Pancreas (tissue), 10 donors: ENCODE measurements around the gene CCDC188. TPM values are rescaled to one million over a fixed set of nuclear protein-coding genes. Genes with fewer than 3 reads are reported as not detected.

Experiments used
- ATAC-seq, 4 donors: fragments of 200-7000 bp; cut with Tn5 transposase; one replicate each; pipeline versions ENCODE4 v1.8.0 to v1.9.1; 2020; ENCODE audit warnings: mild to moderate bottlenecking in 4 of 4, moderate library complexity in 4 of 4
- DNase-seq, 6 donors: peaks; one replicate each; pipeline ENCODE4 v3.0.0-alpha.2; 2020
- FAIRE-seq: peaks from 2 replicates; lab custom pipeline; 2012; peaks lifted over from hg19 to GRCh38; lab: Jason Lieb, UNC
- H3K27ac ChIP-seq, 4 donors: fragments of 200-600 bp; sonication (generic); 1 replicate in 3 of 4; 2 replicates in 1 of 4; pipeline versions ENCODE4 v1.5.0 to v1.8.0; 2020
- H3K27me3 ChIP-seq, 4 donors: fragments of 200-600 bp; one replicate each; pipeline ENCODE4 v1.8.0; 2021
- H3K36me3 ChIP-seq, 3 donors: fragments of 200-600 bp; sonication (generic) in 1 of 3; one replicate each; pipeline versions ENCODE4 v1.5.0 to v1.8.0; 2020 to 2021
- H3K4me1 ChIP-seq, 3 donors: fragments of 200-600 bp; one replicate each; pipeline ENCODE4 v1.8.0; 2021
- H3K4me3 ChIP-seq, 4 donors: fragments of 200-600 bp; sonication (generic) in 2 of 4; one replicate each; pipeline versions ENCODE4 v1.5.0 to v1.8.0; 2020 to 2021
- H3K9me3 ChIP-seq, 4 donors: fragments of 200-600 bp; one replicate each; pipeline ENCODE4 v1.8.0; 2021
- WGBS, 2 donors: extraction: QIAGEN DNeasy Blood & Tissue Kit; methylation state at CpG; one replicate each; pipeline ENCODE4 v1.1.7; 2013; 5-methylcytosine and 5-hydroxymethylcytosine counted together
- intact Hi-C, 3 donors: fragments of 100-400 bp; cut with DNase I; formaldehyde crosslinking; loops; one replicate each; pipeline versions ENCODE4 v1.11.1 to v1.14.2; 2022
- polyA plus RNA-seq, 2 donors: library from polyadenylated mRNA; stranded (reverse); fragments of 200-250 nt; gene quantifications; one replicate each; pipeline ENCODE4 v1.2.3, GENCODE V29; 2013
- total RNA-seq, 6 donors: library from RNA; stranded (reverse); fragmentation: NEBNext Ultra II Directional in 4 of 6; extraction: Animal tissue kit (Norgen Biotek cat#: 25700) in 4 of 6; gene quantifications; one replicate each; pipeline versions ENCODE4 v1.2.1 to v1.2.4, GENCODE V29; 2021 to 2023
- TF ChIP-seq, protein P1 (sequence below), 4 donors: fragments of 200-600 bp; sonication (generic) in 3 of 4; IDR thresholded peaks; one replicate each; pipeline versions ENCODE4 v1.5.0 to v1.8.0; 2021; ENCODE audit warnings: antibody characterized with exemption in 4 of 4
- donor health status: healthy with polysubstance abuse.
- donor health status: DM: no; HTN: no; CAD: no; lungs with moderate emphysema.
- donor health status: DM: no; HTN: no; CAD: no.
- donor health status: control.
- donor health status: control.
- donor health status: Bipolar disorder and iron deficiency.
- donor health status: DM: yes; HTN: yes; CAD: no.
- donor health status: DM: no; HTN: no; CAD: no.
- donor health status: DM: no; HTN: no; CAD: no.
- donor health status: DM: yes; HTN: yes; CAD: no.

Gene CCDC188
- total and polyA plus RNA-seq, 8 donors = 0.31 to 7.1 (median 0.44) TPM; not detected in 1

DNA sequence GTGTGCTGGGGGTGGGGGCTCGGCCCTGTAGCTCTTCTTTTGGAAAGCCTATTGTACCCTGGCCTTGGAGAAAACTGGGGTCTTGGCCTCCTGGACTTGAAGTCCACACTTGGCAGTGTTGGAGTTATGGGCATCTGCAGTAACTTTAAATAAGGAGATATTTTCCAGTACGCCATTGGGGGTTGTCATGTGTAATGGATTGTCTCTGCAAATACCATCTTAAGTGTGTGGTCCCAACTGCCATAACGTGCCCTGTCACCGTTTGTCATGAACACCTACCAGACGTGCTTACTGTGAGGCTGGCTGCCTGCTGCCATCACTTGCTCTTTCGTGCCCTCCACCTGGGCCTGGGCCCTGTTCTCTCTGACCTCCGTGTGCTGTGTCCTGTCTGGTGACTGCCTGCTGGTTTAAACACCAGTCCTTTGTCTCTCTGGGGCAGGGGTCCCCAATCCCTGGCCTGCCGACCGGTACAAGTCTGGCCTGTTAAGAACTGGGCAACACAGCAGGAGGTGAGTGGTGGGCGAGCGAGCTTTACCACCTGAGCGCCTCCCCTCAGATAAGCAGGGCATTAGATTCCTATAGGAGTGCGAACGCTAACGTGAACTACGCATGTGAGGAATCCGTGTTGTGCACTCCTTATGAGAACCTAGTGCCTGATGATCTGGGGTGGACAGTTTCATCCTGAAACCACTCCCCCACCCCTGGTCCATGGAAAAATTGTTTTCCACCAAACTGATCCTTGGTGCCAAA is 22.8 kb downstream of the CCDC188 start:
- intact Hi-C loops = loop anchor here in 2 of 3 donors (10.0 kb wide), 1 partner anchor 153 kb away; no protein-coding TSS in a partner anchor
- no peak for FAIRE-seq

DNA sequence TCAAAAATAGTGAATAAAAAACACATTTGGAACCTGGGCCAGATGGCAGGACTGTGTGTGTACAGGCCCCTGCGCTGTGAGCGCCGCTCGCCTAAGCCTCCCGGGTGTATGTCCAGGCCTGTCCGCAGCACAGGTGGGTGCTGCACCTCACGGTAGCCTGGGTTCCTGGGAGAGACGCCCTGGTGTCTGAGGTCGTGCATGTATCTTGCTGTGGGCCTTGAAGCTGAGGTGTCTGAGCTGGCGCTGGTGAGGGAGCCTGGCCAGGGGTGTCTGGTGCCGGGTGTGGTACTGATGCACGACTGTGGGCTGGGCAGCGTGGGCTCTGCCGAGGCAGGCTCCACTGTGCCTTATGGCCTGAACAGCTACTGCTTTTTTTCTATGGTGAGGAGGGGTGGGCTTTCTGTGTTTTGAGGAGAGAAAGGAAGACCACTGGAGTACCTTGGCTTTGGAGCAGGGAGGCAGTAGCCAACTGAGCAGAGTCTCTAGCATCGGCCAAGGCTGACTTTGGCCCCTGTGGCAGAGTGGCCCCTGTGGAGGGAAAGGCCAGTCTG is 23.5 kb downstream of the CCDC188 start:
- Histone ChIP-seq H3K4me1 (peaks cover 0 to under 1% (median 0%) of the 10 kb centered on the region in 3 donors), H3K36me3 (peaks cover 0 to 10% (median 0%) of the 10 kb centered on the region in 3 donors), H3K9me3 (no peaks in the 10 kb centered on the region), H3K4me3 (no peak overlapping the region), H3K27me3 (no peaks in the 10 kb centered on the region), H3K27ac (no peak overlapping the region)
- DNase-seq (no peak), FAIRE-seq (no peak), ATAC-seq (no peak)
- intact Hi-C loops = loop anchor here in 2 of 3 donors (10.0 kb wide), 1 partner anchor 153 kb away; no protein-coding TSS in a partner anchor
- 88 to 91% methylated on average over 15 of the region's 15 CpGs for WGBS, 2 donors
- TF ChIP-seq, protein P1, sequence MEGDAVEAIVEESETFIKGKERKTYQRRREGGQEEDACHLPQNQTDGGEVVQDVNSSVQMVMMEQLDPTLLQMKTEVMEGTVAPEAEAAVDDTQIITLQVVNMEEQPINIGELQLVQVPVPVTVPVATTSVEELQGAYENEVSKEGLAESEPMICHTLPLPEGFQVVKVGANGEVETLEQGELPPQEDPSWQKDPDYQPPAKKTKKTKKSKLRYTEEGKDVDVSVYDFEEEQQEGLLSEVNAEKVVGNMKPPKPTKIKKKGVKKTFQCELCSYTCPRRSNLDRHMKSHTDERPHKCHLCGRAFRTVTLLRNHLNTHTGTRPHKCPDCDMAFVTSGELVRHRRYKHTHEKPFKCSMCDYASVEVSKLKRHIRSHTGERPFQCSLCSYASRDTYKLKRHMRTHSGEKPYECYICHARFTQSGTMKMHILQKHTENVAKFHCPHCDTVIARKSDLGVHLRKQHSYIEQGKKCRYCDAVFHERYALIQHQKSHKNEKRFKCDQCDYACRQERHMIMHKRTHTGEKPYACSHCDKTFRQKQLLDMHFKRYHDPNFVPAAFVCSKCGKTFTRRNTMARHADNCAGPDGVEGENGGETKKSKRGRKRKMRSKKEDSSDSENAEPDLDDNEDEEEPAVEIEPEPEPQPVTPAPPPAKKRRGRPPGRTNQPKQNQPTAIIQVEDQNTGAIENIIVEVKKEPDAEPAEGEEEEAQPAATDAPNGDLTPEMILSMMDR (IDR thresholded peaks at IDR 0.05) = no peak

More for the DNA sequence above, 22.8 kb downstream of the CCDC188 start:
- TF ChIP-seq, protein P1 (IDR thresholded peaks at IDR 0.05) = no peak
- WGBS, 2 donors = 78 to 84% methylated on average over 16 to 17 of the region's 17 CpGs
- Histone ChIP-seq H3K27ac (no peak overlapping the region), H3K4me3 (no peak overlapping the region), H3K27me3 (no peaks in the 10 kb centered on the region), H3K9me3 (no peaks in the 10 kb centered on the region), H3K4me1 (peaks cover 0 to 6% (median 6%) of the 10 kb centered on the region in 3 donors), H3K36me3 (peaks cover 0 to 10% (median 0%) of the 10 kb centered on the region in 3 donors)
- ATAC-seq (no peak), DNase-seq (no peak)

DNA sequence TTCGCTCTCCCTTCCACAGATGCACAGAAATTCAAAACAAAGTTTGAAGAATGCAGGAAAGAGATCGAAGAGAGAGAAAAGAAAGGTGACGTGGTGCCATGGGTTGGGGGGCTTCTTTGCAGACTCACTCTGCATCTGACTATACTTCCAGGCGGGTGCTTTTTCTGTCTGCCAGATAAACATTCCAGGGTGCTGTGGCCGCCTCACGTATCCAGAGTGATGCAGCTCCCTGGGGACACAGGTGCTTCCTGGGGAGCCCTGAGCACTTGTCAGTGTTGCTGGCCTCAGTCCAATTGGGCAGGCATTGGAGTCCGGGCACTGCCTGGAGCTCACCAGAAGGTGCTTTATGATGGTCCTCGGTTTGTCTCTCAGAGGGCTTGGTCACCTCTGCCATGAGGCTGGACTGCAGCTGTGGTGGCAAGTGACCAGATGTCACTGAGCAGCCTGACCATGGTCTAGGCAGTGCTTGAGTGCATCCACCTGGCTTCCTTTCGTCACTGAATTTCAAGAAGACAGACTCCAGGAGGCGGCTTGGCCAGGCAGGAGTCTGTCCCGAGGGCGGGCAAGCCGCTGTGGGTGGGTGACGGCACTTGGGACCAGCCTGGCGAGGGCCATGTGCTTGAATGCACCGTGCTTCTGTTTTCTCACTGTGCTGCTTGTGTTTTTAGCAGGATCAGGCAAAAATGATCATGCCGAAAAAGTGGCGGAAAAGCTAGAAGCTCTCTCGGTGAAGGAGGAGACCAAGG is 24.4 kb downstream of the CCDC188 start:
- TF ChIP-seq, protein P1 (IDR thresholded peaks at IDR 0.05) = no peak
- peak in 1 of 6 donors; percentile 32 for DNase-seq
- intact Hi-C loops = loop anchor here in 2 of 3 donors (10.0 kb wide), 1 partner anchor 152 kb away; no protein-coding TSS in a partner anchor
- H3K4me1 ChIP-seq = no peaks in the 10 kb centered on the region
- H3K9me3 ChIP-seq = no peaks in the 10 kb centered on the region
- WGBS, 2 donors = 87 to 89% methylated on average over 19 of the region's 19 CpGs
- FAIRE-seq = no peak
- H3K4me3 ChIP-seq = no peak overlapping the region
- H3K27ac ChIP-seq = no peak overlapping the region
- H3K36me3 ChIP-seq = peaks cover 0 to 10% (median 0%) of the 10 kb centered on the region in 3 donors
- H3K27me3 ChIP-seq = no peaks in the 10 kb centered on the region
- ATAC-seq = no peak

DNA sequence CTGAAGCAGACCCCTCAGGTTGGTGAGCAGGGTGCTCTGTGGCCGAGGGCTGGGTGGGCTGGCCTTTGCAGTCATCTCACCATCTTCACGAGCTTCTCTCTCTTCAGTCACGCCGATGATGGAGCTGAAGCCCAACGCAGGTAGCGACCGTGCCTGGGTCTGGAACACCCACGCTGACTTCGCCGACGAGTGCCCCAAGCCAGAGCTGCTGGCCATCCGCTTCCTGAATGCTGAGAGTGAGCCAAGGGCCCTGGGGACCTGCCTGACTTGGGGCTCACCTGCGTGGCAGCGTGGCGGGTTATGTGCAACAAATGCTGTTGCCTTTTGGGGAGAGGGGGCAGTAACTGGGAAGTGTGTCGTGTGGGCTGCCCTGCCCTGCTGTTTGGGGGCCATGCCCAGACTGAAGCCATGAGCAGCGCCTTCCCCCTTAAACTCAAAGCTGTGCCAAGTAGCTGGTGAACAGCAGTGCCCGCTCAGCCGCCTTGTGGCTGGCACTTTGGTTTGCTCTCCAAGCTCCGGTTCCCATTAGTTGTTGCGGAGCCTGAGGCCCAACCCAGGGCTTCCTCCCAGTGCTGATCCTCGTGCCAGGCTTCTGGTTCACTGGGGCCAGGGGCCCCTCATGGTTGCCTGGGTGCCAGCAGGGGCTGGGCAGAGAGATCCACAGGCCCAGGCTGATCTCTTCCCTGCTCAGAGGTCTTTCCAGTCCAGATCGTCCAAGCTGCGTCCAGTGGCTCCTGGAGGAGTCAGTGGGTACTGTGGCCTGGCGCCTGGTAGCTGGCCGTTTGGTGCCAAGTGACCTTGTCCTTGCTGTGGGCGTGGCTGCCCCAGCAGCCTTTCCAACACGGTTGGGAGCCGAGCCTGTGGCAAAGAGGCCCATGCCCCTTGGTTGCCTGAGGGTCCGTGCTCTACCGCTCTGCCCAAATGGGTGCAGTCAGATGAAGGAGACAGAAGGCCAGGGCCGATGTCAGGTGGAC is 25.4 kb downstream of the CCDC188 start:
- FAIRE-seq (no peak), ATAC-seq (peak in 1 of 4 donors; percentile 28), DNase-seq (peak in 1 of 6 donors; percentile 68)
- Histone ChIP-seq H3K4me1 (no peaks in the 10 kb centered on the region), H3K4me3 (no peak overlapping the region), H3K27ac (no peak overlapping the region), H3K36me3 (peaks cover 0 to 10% (median 0%) of the 10 kb centered on the region in 3 donors), H3K27me3 (no peaks in the 10 kb centered on the region), H3K9me3 (no peaks in the 10 kb centered on the region)
- 80 to 82% methylated on average over 32 of the region's 32 CpGs for WGBS, 2 donors
- TF ChIP-seq, protein P1 (IDR thresholded peaks at IDR 0.05) = no peak
- intact Hi-C loops = loop anchor here in 2 of 3 donors (10.0 kb wide), 1 partner anchor 151 kb away; no protein-coding TSS in a partner anchor
